AG09319 (cell line): Measurements from ENCODE around the gene FGGY.
A peak's percentile ranks its signal among the peaks of the same experiment; 100 is the strongest.

ENCODE experiments used
- DNase-seq: peaks from one replicate; pipeline ENCODE4 v3.0.0-alpha.2; 2010; ENCODE audit warnings: low read depth; ENCODE audit errors: extremely low read depth
- TF ChIP-seq, protein P1 (sequence below): IDR thresholded peaks from 2 replicates; pipeline ENCODE4 v1.5.1; 2011; ENCODE audit warnings: low read depth, mild to moderate bottlenecking, inconsistent platforms, low read length, moderate library complexity

FGGY gene

DNA sequence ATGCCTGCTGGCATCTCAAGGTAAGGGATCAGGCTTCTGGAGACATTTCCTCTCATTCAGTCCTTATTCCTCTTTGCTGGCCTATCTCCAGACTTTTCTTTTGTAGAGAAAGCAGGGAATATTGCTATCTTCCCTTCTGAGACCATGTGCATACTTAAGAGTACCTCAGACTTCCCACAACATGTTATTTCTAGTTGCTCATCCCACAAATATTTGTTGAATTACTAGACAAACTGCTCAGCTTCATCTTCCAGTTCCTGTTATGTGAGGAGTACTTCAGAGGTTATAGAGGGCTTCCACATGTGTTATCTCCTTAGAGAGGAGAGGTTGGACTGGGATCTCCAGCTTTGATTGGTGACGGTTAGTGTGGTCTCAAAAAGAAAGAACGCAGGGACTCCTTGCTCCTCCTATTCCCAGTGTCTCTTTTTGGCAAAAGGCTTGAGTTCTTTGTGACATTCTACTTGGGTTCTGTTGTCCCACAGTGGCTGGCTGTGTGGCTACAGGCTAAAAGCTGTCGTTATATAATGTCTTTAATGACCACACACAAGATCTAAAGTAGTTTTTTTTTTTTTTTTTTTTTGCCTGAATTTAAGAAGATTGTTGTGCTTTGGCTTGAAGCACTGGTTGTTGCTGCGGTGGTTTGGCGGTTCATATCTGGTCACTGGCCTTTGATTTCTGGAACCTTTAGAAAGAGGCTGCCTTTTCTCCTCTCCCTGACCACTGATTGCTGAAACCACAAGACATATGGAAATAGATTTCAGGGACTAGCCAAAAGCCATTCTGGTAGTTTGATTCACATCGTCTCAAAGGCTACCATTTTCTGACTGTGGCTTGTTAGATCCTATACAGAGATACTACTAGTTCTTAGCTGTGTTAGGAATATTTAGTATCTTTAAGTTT lies 78.7 kb downstream of the FGGY start:
- DNase-seq = peak; percentile 89
- TF ChIP-seq, protein P1, sequence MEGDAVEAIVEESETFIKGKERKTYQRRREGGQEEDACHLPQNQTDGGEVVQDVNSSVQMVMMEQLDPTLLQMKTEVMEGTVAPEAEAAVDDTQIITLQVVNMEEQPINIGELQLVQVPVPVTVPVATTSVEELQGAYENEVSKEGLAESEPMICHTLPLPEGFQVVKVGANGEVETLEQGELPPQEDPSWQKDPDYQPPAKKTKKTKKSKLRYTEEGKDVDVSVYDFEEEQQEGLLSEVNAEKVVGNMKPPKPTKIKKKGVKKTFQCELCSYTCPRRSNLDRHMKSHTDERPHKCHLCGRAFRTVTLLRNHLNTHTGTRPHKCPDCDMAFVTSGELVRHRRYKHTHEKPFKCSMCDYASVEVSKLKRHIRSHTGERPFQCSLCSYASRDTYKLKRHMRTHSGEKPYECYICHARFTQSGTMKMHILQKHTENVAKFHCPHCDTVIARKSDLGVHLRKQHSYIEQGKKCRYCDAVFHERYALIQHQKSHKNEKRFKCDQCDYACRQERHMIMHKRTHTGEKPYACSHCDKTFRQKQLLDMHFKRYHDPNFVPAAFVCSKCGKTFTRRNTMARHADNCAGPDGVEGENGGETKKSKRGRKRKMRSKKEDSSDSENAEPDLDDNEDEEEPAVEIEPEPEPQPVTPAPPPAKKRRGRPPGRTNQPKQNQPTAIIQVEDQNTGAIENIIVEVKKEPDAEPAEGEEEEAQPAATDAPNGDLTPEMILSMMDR = no peak

DNA sequence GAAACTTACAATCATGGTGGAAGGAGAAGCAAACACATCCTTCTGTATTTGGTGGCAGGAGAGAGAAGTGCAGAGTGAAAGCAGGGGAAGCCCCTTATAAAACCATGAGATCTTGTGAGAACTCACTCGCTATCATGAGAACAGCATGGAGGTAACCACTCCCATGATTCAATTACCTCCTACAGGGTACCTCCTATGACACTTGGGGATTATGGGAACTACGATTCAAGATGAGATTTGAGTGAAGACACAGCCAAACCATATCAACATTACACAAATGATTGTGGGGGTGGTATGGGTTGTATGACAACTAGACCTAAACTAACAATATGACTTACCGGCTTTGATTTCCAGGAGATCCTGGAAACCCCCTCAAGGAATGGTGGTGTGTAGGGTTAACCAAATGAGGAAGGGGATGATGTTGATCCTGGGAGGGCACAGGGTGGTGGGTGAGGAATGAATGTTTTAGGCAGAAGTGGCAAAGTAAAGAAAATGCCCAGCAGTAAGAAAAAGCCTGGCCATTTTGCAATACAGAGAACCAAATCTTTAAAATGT lies 80.5 kb downstream of the FGGY start:
- DNase-seq = no peak
- TF ChIP-seq, protein P1 = no peak

DNA sequence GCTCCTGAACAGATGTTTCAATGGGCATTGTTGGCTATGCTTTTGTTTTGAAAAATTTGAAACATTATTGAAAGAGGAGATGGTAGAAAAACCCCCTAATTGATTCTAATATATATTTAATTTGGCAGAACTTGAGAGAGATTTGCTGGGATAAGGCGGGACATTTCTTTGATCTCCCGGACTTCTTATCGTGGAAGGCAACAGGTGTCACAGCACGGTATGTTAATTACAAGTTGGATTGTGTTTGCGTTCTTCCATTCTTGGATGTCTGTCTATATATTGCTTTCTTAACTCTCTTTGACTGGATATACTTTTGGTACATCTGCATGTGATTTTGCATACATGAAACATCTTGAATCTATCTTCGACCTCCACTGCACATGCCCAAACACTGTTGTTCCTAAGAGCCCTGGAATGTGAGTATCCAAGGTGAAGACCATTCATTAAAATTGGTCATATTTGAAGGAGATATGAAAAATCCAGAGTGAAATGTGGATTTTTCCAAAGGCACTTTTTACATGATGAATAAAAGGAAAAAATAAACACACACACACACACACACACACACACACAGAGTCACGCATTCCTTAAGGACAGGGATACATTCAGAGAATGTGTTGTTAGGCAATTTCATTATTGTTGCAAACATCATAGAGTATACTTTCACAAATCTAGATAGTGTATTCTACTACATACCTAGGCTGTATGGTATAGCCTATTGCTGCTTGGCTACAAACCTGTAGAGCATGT lies 81.9 kb downstream of the FGGY start:
- no peak for DNase-seq
- TF ChIP-seq, protein P1 = no peak

DNA sequence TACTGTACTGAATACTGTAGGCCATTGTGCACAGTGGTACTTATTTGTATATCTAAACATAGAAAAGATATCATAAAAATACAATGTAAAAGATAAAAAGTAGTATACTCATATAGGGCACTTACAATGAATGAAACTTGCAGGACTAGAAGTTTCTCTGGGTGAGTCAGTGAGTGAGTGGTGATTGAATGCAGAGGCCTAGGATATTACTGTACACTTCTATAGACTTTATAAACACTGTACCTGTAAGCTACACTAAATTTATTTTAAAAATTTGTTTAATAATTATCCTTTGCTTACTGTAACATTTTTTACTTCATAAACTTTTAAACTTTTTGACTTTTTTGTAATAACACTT lies 82.5 kb downstream of the FGGY start:
- TF ChIP-seq, protein P1 = no peak
- DNase-seq = no peak

DNA sequence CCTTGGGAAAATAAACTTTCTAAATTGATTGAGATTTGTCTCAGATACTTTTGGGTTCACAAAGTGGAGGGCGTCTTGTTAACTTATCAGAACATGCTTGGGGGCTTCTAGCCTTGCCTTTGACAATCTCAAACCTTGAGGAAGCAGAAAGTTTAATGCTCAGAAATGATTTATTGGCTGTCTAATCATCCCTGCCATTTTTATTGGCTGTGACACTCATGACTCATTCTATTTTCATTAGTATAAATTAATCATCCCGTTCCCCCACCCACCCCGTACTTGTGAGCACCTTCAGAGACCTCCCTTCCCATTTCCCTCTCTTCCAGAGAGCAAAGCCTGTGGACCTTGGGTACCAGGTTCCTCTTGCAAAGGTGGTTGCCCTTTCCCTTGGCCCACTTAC lies 87.1 kb downstream of the FGGY start:
- no peak for DNase-seq
- TF ChIP-seq, protein P1 = no peak

DNA sequence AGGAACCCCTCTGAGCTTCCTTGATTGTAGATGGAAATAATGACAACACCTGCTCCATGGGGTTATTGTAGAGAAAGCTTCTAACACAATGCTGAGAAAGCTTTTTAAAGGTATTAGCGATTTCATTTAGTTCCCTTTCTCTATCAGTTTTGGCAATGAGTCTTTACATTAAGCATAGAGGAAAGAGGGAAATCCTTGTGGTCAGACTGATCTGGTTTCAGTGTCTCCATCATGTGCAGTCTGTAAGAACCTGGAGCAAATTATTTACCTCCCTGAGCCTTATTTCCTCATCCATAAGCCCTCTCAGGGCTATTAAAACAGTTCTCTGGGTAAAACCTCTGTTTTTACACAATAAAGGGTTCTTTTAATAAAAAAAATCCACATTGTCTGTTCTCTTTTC lies 87.5 kb downstream of the FGGY start:
- no peak for DNase-seq
- TF ChIP-seq, protein P1 = no peak

DNA sequence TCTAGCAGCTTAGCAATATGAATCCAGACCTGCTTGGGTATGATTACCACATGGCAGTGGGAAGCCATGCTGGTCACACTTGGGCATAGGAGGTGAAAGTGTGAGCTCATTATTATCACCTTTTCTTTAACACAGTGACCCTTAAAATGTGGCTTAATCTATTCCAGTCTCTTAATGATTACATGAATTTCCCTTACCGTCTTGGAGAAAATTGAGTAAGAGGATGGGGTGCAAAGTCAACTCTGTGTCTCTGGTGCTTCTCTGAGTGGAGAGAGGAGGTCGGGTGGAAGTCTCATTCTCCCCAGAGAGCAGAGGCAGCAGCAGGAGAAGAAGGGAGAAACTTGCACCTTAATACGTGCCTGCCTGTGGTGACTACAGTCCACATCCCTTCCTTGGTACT lies 91.3 kb downstream of the FGGY start:
- TF ChIP-seq, protein P1 = no peak
- DNase-seq = no peak
